K562 (cell line): ENCODE data around the gene RTL10. TPM values are rescaled to one million over a fixed set of nuclear protein-coding genes. Genes with fewer than 3 reads are reported as not detected.

ENCODE experiments used
- ARNT ChIP-seq, 2 experiments: fragments of 450-650 bp; IDR thresholded peaks; 2 replicates each; pipeline ENCODE4 v1.6.1; 2016; ENCODE audit warnings: mild to moderate bottlenecking in 1 of 2
- CAMTA2 ChIP-seq: fragments of 250-450 bp; sonication (Bioruptor Pico); conservative IDR thresholded peaks from 2 replicates; pipeline ENCODE4 v1.5.1; 2022
- ETS2 ChIP-seq: IDR thresholded peaks from 2 replicates; pipeline ENCODE4 v1.6.1; 2016; ENCODE audit warnings: borderline replicate concordance, missing genetic modification characterization, mild to moderate bottlenecking, moderate library complexity, missing compliant biosample characterization; ENCODE audit not compliant: poor library complexity, severe bottlenecking
- FOSL1 ChIP-seq: fragments of 200-800 bp; sonication (Bioruptor generic); conservative IDR thresholded peaks from 2 replicates; pipeline ENCODE4 v1.6.1; 2016; ENCODE audit warnings: missing genetic modification characterization, missing compliant biosample characterization
- MECOM ChIP-seq: fragments of 250-450 bp; sonication (Bioruptor Pico); IDR thresholded peaks from 2 replicates; pipeline ENCODE4 v1.8.0; 2022; ENCODE audit warnings: inconsistent platforms
- NCOA6 ChIP-seq: fragments of 450-650 bp; IDR thresholded peaks from 2 replicates; pipeline ENCODE4 v1.6.1; 2017; ENCODE audit warnings: mild to moderate bottlenecking
- NR2C2 ChIP-seq, 2 experiments: fragments of 200-800 bp in 1 of 2; sonication (Bioruptor generic) in 1 of 2; sonication (generic) in 1 of 2; formaldehyde crosslinking in 1 of 2; IDR thresholded peaks; 2 replicates each; pipeline versions ENCODE4 v1.6.1 to v1.8.0; 2016 to 2022; ENCODE audit warnings: mild to moderate bottlenecking in 1 of 2, missing compliant biosample characterization in 1 of 2, missing genetic modification characterization in 1 of 2, missing genetic modification reagents in 1 of 2
- RNF219 ChIP-seq: fragments of 250-450 bp; sonication (Bioruptor Pico); IDR thresholded peaks from 2 replicates; pipeline ENCODE4 v1.5.0; 2022; ENCODE audit warnings: mild to moderate bottlenecking
- TRIM25 ChIP-seq: fragments of 450-650 bp; IDR thresholded peaks from 2 replicates; pipeline ENCODE4 v1.7.0; 2016; ENCODE audit warnings: borderline replicate concordance
- USF1 ChIP-seq: sonication (generic); formaldehyde crosslinking; IDR thresholded peaks from 2 replicates; pipeline ENCODE4 v1.9.0; 2022; ENCODE audit warnings: mild to moderate bottlenecking, missing genetic modification reagents
- ZNF3 ChIP-seq: fragments of 250-450 bp; sonication (Bioruptor Pico); IDR thresholded peaks from 2 replicates; pipeline ENCODE4 v1.5.0; 2021; ENCODE audit warnings: mild to moderate bottlenecking, moderate library complexity
- polyA plus RNA-seq, 8 experiments: library from polyadenylated mRNA; depleted of rRNA in 4 of 8; stranded (reverse) in 5 of 8; unstranded in 3 of 8; fragments of >200 nt; fragmentation: Nextera tagmentation in 2 of 8; fragmentation: Illumina TruSeq in 1 of 8; extraction: Ambion mirVana in 2 of 8; extraction: Trizol in 1 of 8; gene quantifications; 2 replicates each; pipeline versions ENCODE4 v1.2.1 to v1.2.3, GENCODE V29; 2011 to 2014; ENCODE audit warnings: inconsistent platforms in 1 of 8, missing spikeins in 1 of 8
- total RNA-seq, 7 experiments: library from RNA; depleted of rRNA in 6 of 7; stranded (reverse); fragments of >200 nt in 6 of 7; fragmentation: Illumina TruSeq in 2 of 7; extraction: Trizol in 2 of 7; gene quantifications; 2 replicates each; pipeline versions ENCODE4 v1.2.1 to v1.2.3, GENCODE V29; 2011 to 2021; ENCODE audit warnings: low replicate concordance in 1 of 7
- TF ChIP-seq, protein P1 (sequence below): sonication (generic); formaldehyde crosslinking; IDR thresholded peaks from 2 replicates; pipeline ENCODE4 v1.4.0; 2020; ENCODE audit warnings: mild to moderate bottlenecking, missing genetic modification reagents
- TF ChIP-seq, protein P2 (sequence below), 3 experiments: fragments of 200-800 bp in 1 of 3; fragments of 250-450 bp in 1 of 3; fragments of 450-650 bp in 1 of 3; sonication (Bioruptor Pico) in 1 of 3; sonication (Bioruptor generic) in 1 of 3; formaldehyde crosslinking in 1 of 3; IDR thresholded peaks; 2 replicates each; pipeline versions ENCODE4 v1.6.1 to v1.8.0; 2016 to 2022; ENCODE audit warnings: mild to moderate bottlenecking in 2 of 3, missing genetic modification characterization in 2 of 3, missing compliant biosample characterization in 1 of 3, moderate library complexity in 1 of 3

Gene RTL10
- total and polyA plus RNA-seq, 9 of the 15 experiments (the other 6 are each of a cell fraction or from before 2014, with no cell fraction given), result 19.8 to 75.5 (median 32.5) TPM

DNA sequence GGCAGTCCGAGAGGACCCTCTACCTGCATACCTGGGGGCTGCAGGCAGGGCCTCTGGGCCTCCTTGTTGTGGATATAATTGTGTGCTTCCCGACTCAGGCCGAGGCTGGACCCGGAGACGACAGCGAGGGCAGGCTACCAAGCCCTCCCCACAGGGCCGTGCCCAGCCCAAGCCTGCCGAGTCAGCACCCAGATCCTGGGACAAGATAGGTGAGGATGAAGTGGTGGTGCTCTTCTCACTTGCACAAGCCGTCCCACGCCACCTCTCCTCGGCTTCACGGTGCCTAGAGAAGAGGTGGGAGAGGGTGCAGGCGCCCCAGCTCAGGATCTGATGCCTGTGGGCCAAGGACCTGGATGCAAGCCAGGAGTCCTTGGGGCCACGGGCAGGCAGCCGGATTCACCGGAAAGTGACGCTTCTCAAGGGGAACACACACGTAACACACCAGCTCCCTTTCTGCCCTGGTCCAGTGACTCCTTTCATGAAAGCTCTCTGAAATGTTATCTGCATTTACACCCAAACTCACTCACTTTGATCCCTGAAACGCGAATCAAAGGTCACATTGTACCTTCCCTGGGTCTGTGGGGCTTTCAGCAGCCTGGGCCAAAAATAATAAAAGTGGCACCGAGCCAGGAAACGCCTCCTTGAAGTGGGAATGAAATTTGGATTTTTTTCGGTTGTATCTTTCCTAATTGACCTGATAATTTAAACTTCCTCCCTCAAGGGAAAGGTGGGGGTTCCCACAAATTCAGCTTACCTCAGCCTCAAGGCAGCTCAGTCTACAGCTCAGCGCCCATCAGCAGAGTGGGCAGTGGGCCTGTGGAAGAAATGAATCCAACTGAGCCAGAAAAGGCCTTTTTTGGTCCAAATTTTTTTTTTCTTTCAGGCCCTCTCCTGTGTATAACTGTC lies 1.1 kb upstream of the RTL10 start (continued):
- TF ChIP-seq, protein P1, sequence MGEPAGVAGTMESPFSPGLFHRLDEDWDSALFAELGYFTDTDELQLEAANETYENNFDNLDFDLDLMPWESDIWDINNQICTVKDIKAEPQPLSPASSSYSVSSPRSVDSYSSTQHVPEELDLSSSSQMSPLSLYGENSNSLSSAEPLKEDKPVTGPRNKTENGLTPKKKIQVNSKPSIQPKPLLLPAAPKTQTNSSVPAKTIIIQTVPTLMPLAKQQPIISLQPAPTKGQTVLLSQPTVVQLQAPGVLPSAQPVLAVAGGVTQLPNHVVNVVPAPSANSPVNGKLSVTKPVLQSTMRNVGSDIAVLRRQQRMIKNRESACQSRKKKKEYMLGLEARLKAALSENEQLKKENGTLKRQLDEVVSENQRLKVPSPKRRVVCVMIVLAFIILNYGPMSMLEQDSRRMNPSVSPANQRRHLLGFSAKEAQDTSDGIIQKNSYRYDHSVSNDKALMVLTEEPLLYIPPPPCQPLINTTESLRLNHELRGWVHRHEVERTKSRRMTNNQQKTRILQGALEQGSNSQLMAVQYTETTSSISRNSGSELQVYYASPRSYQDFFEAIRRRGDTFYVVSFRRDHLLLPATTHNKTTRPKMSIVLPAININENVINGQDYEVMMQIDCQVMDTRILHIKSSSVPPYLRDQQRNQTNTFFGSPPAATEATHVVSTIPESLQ (CRISPR knock-in tag), result no peak
- TF ChIP-seq NR2C2 (CRISPR knock-in tag; IDR thresholded peaks at IDR 0.05), result no peak
- TF ChIP-seq NR2C2 (tag; IDR thresholded peaks at IDR 0.05), result no peak
- no peak for TF ChIP-seq USF1 (CRISPR knock-in tag)
- no peak for TF ChIP-seq RNF219 (CRISPR knock-in tag)
- no peak for TF ChIP-seq FOSL1
- TF ChIP-seq ARNT (IDR thresholded peaks at IDR 0.05), result no peak
- no peak for TF ChIP-seq TRIM25
- no peak for TF ChIP-seq ETS2 (tag)
- no peak for TF ChIP-seq MECOM (CRISPR knock-in tag)
- TF ChIP-seq CAMTA2 (CRISPR knock-in tag), result no peak
- TF ChIP-seq NCOA6, result no peak
- no peak for TF ChIP-seq ZNF3 (CRISPR knock-in tag)
- TF ChIP-seq, protein P2, sequence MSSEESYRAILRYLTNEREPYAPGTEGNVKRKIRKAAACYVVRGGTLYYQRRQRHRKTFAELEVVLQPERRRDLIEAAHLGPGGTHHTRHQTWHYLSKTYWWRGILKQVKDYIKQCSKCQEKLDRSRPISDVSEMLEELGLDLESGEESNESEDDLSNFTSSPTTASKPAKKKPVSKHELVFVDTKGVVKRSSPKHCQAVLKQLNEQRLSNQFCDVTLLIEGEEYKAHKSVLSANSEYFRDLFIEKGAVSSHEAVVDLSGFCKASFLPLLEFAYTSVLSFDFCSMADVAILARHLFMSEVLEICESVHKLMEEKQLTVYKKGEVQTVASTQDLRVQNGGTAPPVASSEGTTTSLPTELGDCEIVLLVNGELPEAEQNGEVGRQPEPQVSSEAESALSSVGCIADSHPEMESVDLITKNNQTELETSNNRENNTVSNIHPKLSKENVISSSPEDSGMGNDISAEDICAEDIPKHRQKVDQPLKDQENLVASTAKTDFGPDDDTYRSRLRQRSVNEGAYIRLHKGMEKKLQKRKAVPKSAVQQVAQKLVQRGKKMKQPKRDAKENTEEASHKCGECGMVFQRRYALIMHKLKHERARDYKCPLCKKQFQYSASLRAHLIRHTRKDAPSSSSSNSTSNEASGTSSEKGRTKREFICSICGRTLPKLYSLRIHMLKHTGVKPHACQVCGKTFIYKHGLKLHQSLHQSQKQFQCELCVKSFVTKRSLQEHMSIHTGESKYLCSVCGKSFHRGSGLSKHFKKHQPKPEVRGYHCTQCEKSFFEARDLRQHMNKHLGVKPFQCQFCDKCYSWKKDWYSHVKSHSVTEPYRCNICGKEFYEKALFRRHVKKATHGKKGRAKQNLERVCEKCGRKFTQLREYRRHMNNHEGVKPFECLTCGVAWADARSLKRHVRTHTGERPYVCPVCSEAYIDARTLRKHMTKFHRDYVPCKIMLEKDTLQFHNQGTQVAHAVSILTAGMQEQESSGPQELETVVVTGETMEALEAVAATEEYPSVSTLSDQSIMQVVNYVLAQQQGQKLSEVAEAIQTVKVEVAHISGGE (CRISPR knock-in tag; IDR thresholded peaks at IDR 0.05), result peak in 1 of 3 experiments; percentile 87; a peak in 2 of 6 replicates
